Neuronal stem cell (in vitro differentiated cells): ENCODE data around the gene ST7L.
A peak's percentile ranks its signal among the peaks of the same experiment; 100 is the strongest.

ENCODE experiments used
- DNase-seq: peaks from one replicate; pipeline ENCODE4 v3.0.0-alpha.2; 2013; ENCODE audit warnings: low spot score
- H2AFZ ChIP-seq: one replicate; pipeline ENCODE4 v1.6.1; 2013; ENCODE audit warnings: mild to moderate bottlenecking, low read length, inconsistent platforms
- H2AK5ac ChIP-seq: 2 replicates; pipeline ENCODE4 v1.6.1; 2013; ENCODE audit warnings: low read depth, mild to moderate bottlenecking, inconsistent platforms, low read length, moderate library complexity, mixed read lengths
- H2BK120ac ChIP-seq: 2 replicates; pipeline ENCODE4 v1.6.1; 2013; ENCODE audit warnings: low read depth, mild to moderate bottlenecking, inconsistent platforms, low read length, moderate library complexity, mixed read lengths
- H2BK12ac ChIP-seq: one replicate; pipeline ENCODE4 v1.6.1; 2013; ENCODE audit warnings: low read length, inconsistent platforms
- H2BK15ac ChIP-seq: 2 replicates; pipeline ENCODE4 v1.6.1; 2013; ENCODE audit warnings: mild to moderate bottlenecking, low read length, inconsistent platforms, mixed read lengths
- H2BK5ac ChIP-seq: one replicate; pipeline ENCODE4 v1.6.1; 2013; ENCODE audit warnings: inconsistent platforms, mild to moderate bottlenecking, low read length, moderate library complexity
- H3K14ac ChIP-seq: one replicate; pipeline ENCODE4 v1.6.1; 2013; ENCODE audit warnings: low read length, inconsistent platforms
- H3K18ac ChIP-seq: 2 replicates; pipeline ENCODE4 v1.6.1; 2013; ENCODE audit warnings: low read length, inconsistent platforms
- H3K23ac ChIP-seq: 2 replicates; pipeline ENCODE4 v1.6.1; 2013; ENCODE audit warnings: low read depth, mild to moderate bottlenecking, mixed read lengths, low read length, inconsistent platforms; ENCODE audit not compliant: poor library complexity
- H3K27ac ChIP-seq: replicated peaks from 3 replicates; pipeline ENCODE4 v1.5.1; 2013; ENCODE audit warnings: low read length, inconsistent platforms
- H3K27me3 ChIP-seq, 3 experiments: 2 replicates each; pipeline ENCODE4 v1.6.1; 2013; ENCODE audit warnings: low read length in 3 of 3, mild to moderate bottlenecking in 2 of 3, inconsistent platforms in 1 of 3, low read depth in 1 of 3, mixed read lengths in 1 of 3, moderate library complexity in 1 of 3; ENCODE audit not compliant: control insufficient read depth in 3 of 3, insufficient read depth in 3 of 3
- H3K36me3 ChIP-seq, 2 donors: replicated peaks in 1 of 2; 2 replicates each; pipeline ENCODE4 v1.6.1; 2013; ENCODE audit warnings: low read length in 2 of 2; ENCODE audit not compliant: control insufficient read depth in 2 of 2, insufficient read depth in 2 of 2
- H3K4ac ChIP-seq: 2 replicates; pipeline ENCODE4 v1.6.1; 2013; ENCODE audit warnings: inconsistent platforms, mild to moderate bottlenecking, low read length, moderate library complexity
- H3K4me1 ChIP-seq, 2 donors: 1 replicate in 1 of 2; 2 replicates in 1 of 2; pipeline ENCODE4 v1.6.1; 2013; ENCODE audit warnings: low read length in 2 of 2, low read depth in 1 of 2; ENCODE audit not compliant: control insufficient read depth in 2 of 2, insufficient read depth in 1 of 2
- H3K4me2 ChIP-seq: one replicate; pipeline ENCODE4 v1.6.1; 2013; ENCODE audit warnings: mild to moderate bottlenecking, low read length, inconsistent platforms; ENCODE audit not compliant: insufficient read depth, poor library complexity, severe bottlenecking
- H3K4me3 ChIP-seq, 2 donors: 2 replicates each; pipeline ENCODE4 v1.5.1; 2013; ENCODE audit warnings: low read length in 2 of 2, mild to moderate bottlenecking in 2 of 2, inconsistent platforms in 1 of 2, moderate library complexity in 1 of 2
- H3K79me1 ChIP-seq: one replicate; pipeline ENCODE4 v1.6.1; 2013; ENCODE audit warnings: low read depth, mild to moderate bottlenecking, inconsistent platforms, low read length, moderate library complexity
- H3K9ac ChIP-seq: one replicate; pipeline ENCODE4 v1.6.1; 2013; ENCODE audit warnings: mild to moderate bottlenecking, low read depth, low read length, inconsistent platforms; ENCODE audit not compliant: poor library complexity
- H3K9me3 ChIP-seq, 2 donors: replicated peaks in 1 of 2; 2 replicates each; pipeline versions ENCODE3 to v1.6.1; 2013; ENCODE audit warnings: low read length in 2 of 2, mild to moderate bottlenecking in 2 of 2, inconsistent platforms in 1 of 2, low read depth in 1 of 2, mixed read lengths in 1 of 2, moderate library complexity in 1 of 2; ENCODE audit not compliant: control insufficient read depth in 2 of 2, insufficient read depth in 1 of 2
- H4K8ac ChIP-seq: one replicate; pipeline ENCODE4 v1.6.1; 2013; ENCODE audit warnings: low read depth, mild to moderate bottlenecking, inconsistent platforms, low read length, moderate library complexity
- H4K91ac ChIP-seq: one replicate; pipeline ENCODE4 v1.6.1; 2013; ENCODE audit warnings: low read length, low read depth, mild to moderate bottlenecking, inconsistent platforms; ENCODE audit not compliant: poor library complexity
- WGBS, 2 donors: extraction: QIAGEN DNeasy Blood & Tissue Kit; methylation state at CpG; one replicate each; pipeline ENCODE4 v1.1.7; 2013; ENCODE audit warnings: missing lambda C conversion rate in 2 of 2, mixed read lengths in 1 of 2; ENCODE audit not compliant: insufficient read length in 2 of 2, insufficient replicate concordance in 1 of 2; ENCODE audit errors: extremely low coverage in 2 of 2; 5-methylcytosine and 5-hydroxymethylcytosine counted together

The ST7L gene

GRCh38 chr1:112517231-112517630 is 101.7 kb downstream of the ST7L start:
- Histone ChIP-seq H2BK5ac (no peak overlapping the region), H3K79me1 (no peaks in the 10 kb centered on the region), H3K4ac (no peak overlapping the region), H2BK12ac (no peak overlapping the region), H2AFZ (no peak overlapping the region), H3K23ac (peak overlapping the region; percentile 57), H2BK120ac (no peak overlapping the region), H3K18ac (peak overlapping the region; percentile 45), H3K4me2 (no peak overlapping the region), H3K14ac (no peak overlapping the region), H3K4me1 (peaks cover 29 to 39% of the 10 kb centered on the region in 2 donors), H3K9ac (no peak overlapping the region), H2BK15ac (peak overlapping the region; percentile 18), H4K8ac (no peak overlapping the region), H2AK5ac (peak overlapping the region; percentile 30), H3K36me3 (peaks cover 0 to 6% of the 10 kb centered on the region in 2 donors), H3K27ac (no peak overlapping the region), H3K9me3 (no peaks in the 10 kb centered on the region), H4K91ac (no peak overlapping the region), H3K4me3 (no peak overlapping the region), H3K27me3 (no peaks in the 10 kb centered on the region)
- WGBS, 2 donors = no CpG with 5 or more reads among the region's 9 CpGs
- DNase-seq = no peak

- H2BK120ac ChIP-seq = no peak overlapping the region
- no CpG with 5 or more reads among the region's 14 CpGs for WGBS, 2 donors
Observed at GRCh38 chr1:112516141-112516540, 102.8 kb downstream of the ST7L start.

GRCh38 chr1:112515311-112516009 is 103.5 kb downstream of the ST7L start:
- Histone ChIP-seq H3K4me1 (peaks cover 34 to 46% of the 10 kb centered on the region in 2 donors), H4K8ac (no peak overlapping the region), H2BK120ac (no peak overlapping the region), H3K27ac (peak overlapping the region; percentile 84), H3K36me3 (peaks cover 0 to 6% of the 10 kb centered on the region in 2 donors), H3K14ac (no peak overlapping the region), H2AFZ (no peak overlapping the region), H2BK15ac (no peak overlapping the region), H3K27me3 (no peaks in the 10 kb centered on the region), H3K4me3 (no peak overlapping the region), H3K4me2 (no peak overlapping the region), H4K91ac (no peak overlapping the region), H3K4ac (no peak overlapping the region), H2BK5ac (no peak overlapping the region), H3K79me1 (no peaks in the 10 kb centered on the region), H3K9ac (no peak overlapping the region), H2BK12ac (no peak overlapping the region), H3K23ac (no peak overlapping the region), H2AK5ac (no peak overlapping the region), H3K9me3 (no peaks in the 10 kb centered on the region), H3K18ac (no peak overlapping the region)
- DNase-seq = peak; percentile 95
- WGBS, 2 donors = no CpG with 5 or more reads among the region's 2 CpGs

More at GRCh38 chr1:112516141-112516540, 102.8 kb downstream of the ST7L start:
- Histone ChIP-seq H3K18ac (peak overlapping the region; percentile 81), H3K9me3 (no peaks in the 10 kb centered on the region), H3K27me3 (no peaks in the 10 kb centered on the region), H2AFZ (no peak overlapping the region), H3K4me2 (no peak overlapping the region), H3K36me3 (peaks cover 0 to 6% of the 10 kb centered on the region in 2 donors), H3K14ac (no peak overlapping the region), H3K27ac (peak overlapping the region; percentile 84), H2BK15ac (no peak overlapping the region), H4K91ac (no peak overlapping the region), H2BK5ac (no peak overlapping the region), H4K8ac (no peak overlapping the region), H3K9ac (no peak overlapping the region), H2AK5ac (peak overlapping the region; percentile 11), H3K4ac (no peak overlapping the region), H3K4me3 (no peak overlapping the region), H3K79me1 (no peaks in the 10 kb centered on the region), H3K4me1 (peaks cover 34 to 43% of the 10 kb centered on the region in 2 donors), H2BK12ac (peak overlapping the region; percentile 82), H3K23ac (no peak overlapping the region)
- no peak for DNase-seq

GRCh38 chr1:112514901-112515300 is 104.0 kb downstream of the ST7L start:
- H3K4ac ChIP-seq = no peak overlapping the region
- no peak overlapping the region for H3K4me3 ChIP-seq
- no peak overlapping the region for H3K23ac ChIP-seq
- no peak overlapping the region for H4K8ac ChIP-seq
- H2BK12ac ChIP-seq = no peak overlapping the region
- H3K18ac ChIP-seq = peak overlapping the region; percentile 1
- DNase-seq = no peak
- no peaks in the 10 kb centered on the region for H3K79me1 ChIP-seq
- H3K14ac ChIP-seq = no peak overlapping the region
- H2AFZ ChIP-seq = no peak overlapping the region
- peak overlapping the region; percentile 7 for H2AK5ac ChIP-seq
- peak overlapping the region; percentile 76 for H3K27ac ChIP-seq
- no peak overlapping the region for H3K4me2 ChIP-seq
- H3K9ac ChIP-seq = no peak overlapping the region
- H2BK120ac ChIP-seq = no peak overlapping the region
- peak overlapping the region; percentile 59 for H2BK15ac ChIP-seq
- H3K36me3 ChIP-seq = peaks cover 0 to 4% of the 10 kb centered on the region in 2 donors
- H3K27me3 ChIP-seq = peaks cover 0 to 4% (median 0%) of the 10 kb centered on the region in 3 experiments
- H3K4me1 ChIP-seq = peaks cover 34 to 50% of the 10 kb centered on the region in 2 donors
- WGBS, 2 donors = no CpG with 5 or more reads among the region's 12 CpGs
- no peak overlapping the region for H4K91ac ChIP-seq
- no peaks in the 10 kb centered on the region for H3K9me3 ChIP-seq
- no peak overlapping the region for H2BK5ac ChIP-seq
